ENCODE results near the gene ANKFN1. TPM values are rescaled to one million over a fixed set of nuclear protein-coding genes. Genes with fewer than 3 reads are reported as not detected.

ANKFN1 gene
- total RNA-seq, 1 experiment from 2014 or later, result not detected

GRCh38 chr17:56186222-56186786 is 33.0 kb downstream of the ANKFN1 start:
- no peak overlapping the region for H2AK5ac ChIP-seq (ENCODE audit: insufficient read length, low read length)

More at GRCh38 chr17:56186222-56186786, 33.0 kb downstream of the ANKFN1 start:
- DNase-seq, result no peak
- Histone ChIP-seq H3K9ac (ENCODE audit: extremely low read depth, insufficient read length, low read length) (no peak overlapping the region), H2BK12ac (ENCODE audit: insufficient read length, low read depth, low read length) (no peak overlapping the region), H2BK120ac (ENCODE audit: low read depth, low read length, poor library complexity, severe bottlenecking) (no peak overlapping the region), H4K5ac (ENCODE audit: insufficient read length, low read depth, low read length) (no peak overlapping the region), H3T11ph (ENCODE audit: low read length) (no peak overlapping the region), H4K8ac (replicated peaks; ENCODE audit: insufficient read length, low read depth, low read length) (no peak overlapping the region), H3K79me1 (ENCODE audit: insufficient read depth, low read depth, low read length, poor library complexity, severe bottlenecking) (no peaks in the 10 kb centered on the region), H3K79me2 (ENCODE audit: insufficient read depth, low read length) (no peaks in the 10 kb centered on the region; the same call in 1 of the 2 replicates), H3K14ac (ENCODE audit: insufficient read depth, low read length) (no peak overlapping the region), H3K27ac (ENCODE audit: insufficient read length, low read depth, low read length) (no peak overlapping the region), H3K23me2 (ENCODE audit: insufficient read length, low read depth, low read length, poor library complexity, severe bottlenecking) (no peaks in the 10 kb centered on the region), H3K18ac (ENCODE audit: insufficient read length, low read depth, low read length) (no peak overlapping the region), H3K56ac (ENCODE audit: insufficient read length, low read depth, low read length) (no peak overlapping the region), H3K9me3 (ENCODE audit: control insufficient read depth, low read depth, low read length) (no peaks in the 10 kb centered on the region), H2BK20ac (ENCODE audit: low read depth, low read length, poor library complexity, severe bottlenecking) (no peak overlapping the region), H3K4me2 (ENCODE audit: insufficient read depth, insufficient read length, low read length) (no peak overlapping the region), H3K23ac (ENCODE audit: insufficient read length, low read depth, low read length) (no peak overlapping the region), H3K27me3 (ENCODE audit: insufficient read depth, low read length) (no peaks in the 10 kb centered on the region), H2BK15ac (ENCODE audit: low read depth, low read length) (no peak overlapping the region), H3K4ac (ENCODE audit: low read depth, low read length) (no peak overlapping the region), H2BK5ac (ENCODE audit: insufficient read length, low read length) (no peak overlapping the region), H3K4me1 (ENCODE audit: insufficient read depth, low read length) (no peaks in the 10 kb centered on the region), H4K20me1 (ENCODE audit: control insufficient read depth, insufficient read depth, insufficient read length) (no peaks in the 10 kb centered on the region), H2AFZ (ENCODE audit: low read length) (no peak overlapping the region), H4K91ac (ENCODE audit: insufficient read length, low read depth, low read length) (no peak overlapping the region)
- Mint-ChIP-seq H3K4me1 (no peaks in the 10 kb centered on the region), H3K27ac (no peak overlapping the region), H3K36me3 (ENCODE audit: insufficient read depth in 1 of 3, low read depth in 3 of 3) (no peaks in the 10 kb centered on the region), H3K9me3 (no peaks in the 10 kb centered on the region; a peak in 1 of 5 replicates), H3K27me3 (ENCODE audit: low read depth) (no peaks in the 10 kb centered on the region), H3K4me3 (no peak overlapping the region)
- TF ChIP-seq, protein P1, sequence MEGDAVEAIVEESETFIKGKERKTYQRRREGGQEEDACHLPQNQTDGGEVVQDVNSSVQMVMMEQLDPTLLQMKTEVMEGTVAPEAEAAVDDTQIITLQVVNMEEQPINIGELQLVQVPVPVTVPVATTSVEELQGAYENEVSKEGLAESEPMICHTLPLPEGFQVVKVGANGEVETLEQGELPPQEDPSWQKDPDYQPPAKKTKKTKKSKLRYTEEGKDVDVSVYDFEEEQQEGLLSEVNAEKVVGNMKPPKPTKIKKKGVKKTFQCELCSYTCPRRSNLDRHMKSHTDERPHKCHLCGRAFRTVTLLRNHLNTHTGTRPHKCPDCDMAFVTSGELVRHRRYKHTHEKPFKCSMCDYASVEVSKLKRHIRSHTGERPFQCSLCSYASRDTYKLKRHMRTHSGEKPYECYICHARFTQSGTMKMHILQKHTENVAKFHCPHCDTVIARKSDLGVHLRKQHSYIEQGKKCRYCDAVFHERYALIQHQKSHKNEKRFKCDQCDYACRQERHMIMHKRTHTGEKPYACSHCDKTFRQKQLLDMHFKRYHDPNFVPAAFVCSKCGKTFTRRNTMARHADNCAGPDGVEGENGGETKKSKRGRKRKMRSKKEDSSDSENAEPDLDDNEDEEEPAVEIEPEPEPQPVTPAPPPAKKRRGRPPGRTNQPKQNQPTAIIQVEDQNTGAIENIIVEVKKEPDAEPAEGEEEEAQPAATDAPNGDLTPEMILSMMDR (conservative IDR thresholded peaks at IDR 0.05), result no peak
- WGBS (ENCODE audit: extremely low coverage, insufficient read length, low lambda C conversion rate), result no CpG with 5 or more reads among the region's 7 CpGs
